Prostate gland (tissue), 2 donors: Measurements from ENCODE around the gene PKNOX2. TPM values are rescaled to one million over a fixed set of nuclear protein-coding genes. Genes with fewer than 3 reads are reported as not detected.

Experiments used
- DNase-seq: peaks from one replicate; pipeline ENCODE4 v3.0.0-alpha.2; 2019; ENCODE audit warnings: low spot score
- H3K27ac ChIP-seq, 2 donors: fragments of 200-600 bp; sonication (generic); 2 replicates each; pipeline ENCODE4 v1.5.1; 2017 to 2019
- H3K27me3 ChIP-seq: fragments of 200-600 bp; sonication (generic); replicated peaks from 2 replicates; pipeline ENCODE4 v1.5.1; 2019; ENCODE audit not compliant: insufficient read depth
- H3K36me3 ChIP-seq, 2 donors: fragments of 200-600 bp; sonication (generic); 1 replicate in 1 of 2; 2 replicates in 1 of 2; pipeline versions ENCODE4 v1.5.1 to v1.8.1; 2017 to 2019
- H3K4me1 ChIP-seq: fragments of 200-600 bp; sonication (generic); replicated peaks from 2 replicates; pipeline ENCODE4 v1.5.1; 2019
- H3K4me3 ChIP-seq, 2 donors: fragments of 200-600 bp; sonication (generic); 2 replicates each; pipeline ENCODE4 v1.5.1; 2017 to 2019
- H3K9me3 ChIP-seq: fragments of 200-600 bp; sonication (generic); 2 replicates; pipeline ENCODE4 v1.5.1; 2017
- CTCF ChIP-seq, 4 experiments: fragments of 200-600 bp in 2 of 4; fragments of 450-650 bp in 2 of 4; sonication (generic) in 2 of 4; IDR thresholded peaks; 1 replicate in 3 of 4; 2 replicates in 1 of 4; pipeline ENCODE4 v1.5.1; 2016 to 2019; ENCODE audit warnings: antibody characterized with exemption in 4 of 4, mild to moderate bottlenecking in 2 of 4, moderate library complexity in 2 of 4
- POLR2A ChIP-seq: fragments of 450-650 bp; IDR thresholded peaks from one replicate; pipeline ENCODE4 v1.6.1; 2016; ENCODE audit warnings: antibody characterized with exemption, mild to moderate bottlenecking
- POLR2AphosphoS5 ChIP-seq: sonication (generic); formaldehyde crosslinking; IDR thresholded peaks from one replicate; pipeline ENCODE4 v1.6.1; 2017; ENCODE audit warnings: antibody characterized with exemption
- WGBS: methylation state at CpG from one replicate; pipeline ENCODE4 v1.1.5; 2018; 5-methylcytosine and 5-hydroxymethylcytosine counted together
- intact Hi-C: fragments of 100-400 bp; cut with DNase I; formaldehyde crosslinking; loops from one replicate; pipeline ENCODE4 v1.14.2; 2022
- total RNA-seq, 2 donors: library from RNA; depleted of rRNA; stranded (reverse); fragments of >200 nt; gene quantifications; one replicate each; pipeline ENCODE4 v1.1.0, GENCODE V29; 2016

The PKNOX2 gene
- total RNA-seq, 2 donors from 2014 or later = 12.3 to 14.7 TPM

- WGBS = 67% methylated on average over 17 of the region's 17 CpGs
- H3K27ac ChIP-seq = peak overlapping the region in 1 of 2 donors; percentile 46
- intact Hi-C loops = no loop called here
- H3K4me1 ChIP-seq = peaks cover 5% of the 10 kb centered on the region
- no peak for DNase-seq
- no peaks in the 10 kb centered on the region for H3K27me3 ChIP-seq
- H3K9me3 ChIP-seq = no peaks in the 10 kb centered on the region
- H3K4me3 ChIP-seq = no peak overlapping the region
- no peaks in the 10 kb centered on the region for H3K36me3 ChIP-seq
- TF ChIP-seq POLR2A (no peak), CTCF (IDR thresholded peaks at IDR 0.05) (no peak), POLR2AphosphoS5 (no peak)
Measured at GRCh38 chr11:125338886-125339811, 174.6 kb downstream of the PKNOX2 start.

DNA sequence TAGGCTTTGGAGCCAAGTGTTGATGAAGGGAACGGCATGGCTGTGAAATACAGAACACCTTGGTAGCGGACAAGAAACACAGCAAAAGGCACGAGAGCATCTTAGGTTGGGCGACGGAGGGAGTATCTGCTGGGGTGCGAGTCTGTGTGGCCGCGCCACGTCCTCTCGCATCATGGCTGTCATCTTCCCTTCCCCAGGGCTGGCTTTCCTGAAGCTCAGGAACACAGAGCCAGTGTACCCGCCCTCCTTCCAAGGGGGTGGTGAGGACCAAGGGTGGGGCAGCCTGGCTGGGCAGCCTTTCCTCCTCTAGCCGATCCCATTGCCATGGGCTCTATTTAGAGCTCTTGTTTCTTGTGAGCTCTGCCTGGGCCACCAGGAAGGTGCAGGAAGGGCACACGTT, 177.1 kb downstream of the PKNOX2 start:
- H3K27me3 ChIP-seq = no peaks in the 10 kb centered on the region
- H3K36me3 ChIP-seq = no peaks in the 10 kb centered on the region
- H3K4me3 ChIP-seq = no peak overlapping the region
- H3K9me3 ChIP-seq = no peaks in the 10 kb centered on the region
- intact Hi-C loops = no loop called here
- peaks cover 5% of the 10 kb centered on the region for H3K4me1 ChIP-seq
- no peak for DNase-seq
- H3K27ac ChIP-seq = peak overlapping the region in 1 of 2 donors; percentile 62
- TF ChIP-seq CTCF (IDR thresholded peaks at IDR 0.05) (no peak), POLR2A (no peak), POLR2AphosphoS5 (no peak)
- WGBS = 94% methylated on average over 13 of the region's 13 CpGs

GRCh38 chr11:125342281-125342930, 177.9 kb downstream of the PKNOX2 start:
- TF ChIP-seq CTCF (IDR thresholded peaks at IDR 0.05) (no peak), POLR2AphosphoS5 (no peak), POLR2A (no peak)
- no peak overlapping the region for H3K4me3 ChIP-seq
- 66% methylated on average over 16 of the region's 16 CpGs for WGBS
- peak overlapping the region; percentile 56 to 62 for H3K27ac ChIP-seq
- H3K9me3 ChIP-seq = no peaks in the 10 kb centered on the region
- no peaks in the 10 kb centered on the region for H3K36me3 ChIP-seq
- H3K4me1 ChIP-seq = peaks cover 5% of the 10 kb centered on the region
- DNase-seq = peak; percentile 16
- no peaks in the 10 kb centered on the region for H3K27me3 ChIP-seq
- intact Hi-C loops = no loop called here

DNA sequence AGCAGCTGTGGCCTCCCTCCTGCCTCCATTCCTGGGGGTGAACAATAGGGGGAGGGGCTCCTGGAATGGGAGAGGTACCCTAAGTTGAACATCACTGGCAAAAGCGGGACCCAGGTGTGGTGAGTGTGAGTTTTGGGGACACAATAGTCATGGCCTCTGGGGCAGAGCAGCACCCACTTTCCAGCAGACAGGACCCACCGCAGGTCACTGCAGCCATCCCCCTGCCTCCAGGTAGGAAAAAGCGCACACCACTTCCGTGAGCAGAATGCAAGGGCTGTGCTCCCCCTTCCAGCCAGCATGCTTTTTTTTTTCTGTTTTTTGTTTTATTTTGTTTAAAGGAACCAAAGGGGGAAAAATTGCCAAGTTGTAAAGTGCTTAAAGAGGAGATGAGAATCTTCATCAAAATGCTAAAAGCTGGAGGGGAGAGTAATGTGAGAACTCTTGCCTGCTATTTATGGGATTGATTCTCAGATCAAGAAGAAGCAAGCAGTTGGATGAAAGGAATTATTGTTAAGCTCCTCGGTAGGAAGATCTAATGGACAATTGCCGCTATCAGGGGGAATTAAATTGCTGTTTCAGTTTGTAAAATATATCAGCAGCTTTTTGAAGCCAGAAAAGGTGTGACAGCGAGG, 178.7 kb downstream of the PKNOX2 start:
- intact Hi-C loops = no loop called here
- TF ChIP-seq POLR2A (no peak), CTCF (IDR thresholded peaks at IDR 0.05) (no peak), POLR2AphosphoS5 (no peak)
- Histone ChIP-seq H3K27ac (peak overlapping the region; percentile 56 to 62), H3K4me3 (no peak overlapping the region), H3K4me1 (peaks cover 5% of the 10 kb centered on the region), H3K36me3 (no peaks in the 10 kb centered on the region), H3K9me3 (no peaks in the 10 kb centered on the region), H3K27me3 (no peaks in the 10 kb centered on the region)
- WGBS = 28% methylated on average over 7 of the region's 7 CpGs
- no peak for DNase-seq
